Measurements from ENCODE around the gene CHD5. TPM values are rescaled to one million over a fixed set of nuclear protein-coding genes. Genes with fewer than 3 reads are reported as not detected.

Gene CHD5
- total RNA-seq, 1 experiment from 2014 or later: 1.6 TPM

DNA sequence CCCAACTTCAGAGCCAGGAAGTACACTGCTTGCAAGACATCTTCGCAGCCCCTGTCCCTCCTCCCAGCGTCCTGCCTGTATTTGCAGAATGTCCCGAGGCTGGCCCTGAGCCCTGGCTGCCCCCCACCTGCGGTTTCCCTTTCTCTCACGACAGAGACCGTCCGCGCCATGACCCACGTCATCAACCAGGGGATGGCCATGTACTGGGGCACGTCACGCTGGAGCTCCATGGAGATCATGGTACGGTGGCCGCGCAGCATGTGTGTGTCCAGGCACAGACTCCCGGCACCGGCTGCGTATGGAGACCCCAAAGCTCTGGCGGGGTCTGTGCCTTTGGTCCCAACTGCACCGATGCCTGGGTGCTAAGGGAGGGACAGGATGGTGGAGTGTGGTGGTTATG, 85.9 kb downstream of the CHD5 start:
- Histone ChIP-seq H3K14ac (ENCODE audit: insufficient read depth, low read length) (no peak overlapping the region; the same call in 1 of the 2 replicates), H3K27ac (ENCODE audit: insufficient read length, low read depth, low read length) (no peak overlapping the region), H4K8ac (replicated peaks; ENCODE audit: insufficient read length, low read depth, low read length) (no peak overlapping the region), H3K23ac (ENCODE audit: insufficient read length, low read depth, low read length) (no peak overlapping the region), H4K91ac (ENCODE audit: insufficient read length, low read depth, low read length) (no peak overlapping the region), H3K18ac (ENCODE audit: insufficient read length, low read depth, low read length) (no peak overlapping the region), H3K9ac (ENCODE audit: extremely low read depth, insufficient read length, low read length) (no peak overlapping the region), H2BK20ac (ENCODE audit: low read depth, low read length, poor library complexity, severe bottlenecking) (no peak overlapping the region), H3K9me3 (ENCODE audit: control insufficient read depth, low read depth, low read length) (no peaks in the 10 kb centered on the region), H3K4ac (ENCODE audit: low read depth, low read length) (no peak overlapping the region), H2AK5ac (ENCODE audit: insufficient read length, low read length) (no peak overlapping the region), H3K56ac (ENCODE audit: insufficient read length, low read depth, low read length) (no peak overlapping the region), H3K4me1 (ENCODE audit: insufficient read depth, low read length) (no peaks in the 10 kb centered on the region), H3K23me2 (ENCODE audit: insufficient read length, low read depth, low read length, poor library complexity, severe bottlenecking) (no peaks in the 10 kb centered on the region), H3K4me2 (ENCODE audit: insufficient read depth, insufficient read length, low read length) (no peak overlapping the region), H2BK15ac (ENCODE audit: low read depth, low read length) (no peak overlapping the region), H2AFZ (ENCODE audit: low read length) (no peak overlapping the region), H4K20me1 (ENCODE audit: control insufficient read depth, insufficient read depth, insufficient read length) (no peaks in the 10 kb centered on the region), H2BK5ac (ENCODE audit: insufficient read length, low read length) (no peak overlapping the region), H2BK12ac (ENCODE audit: insufficient read length, low read depth, low read length) (no peak overlapping the region), H3T11ph (ENCODE audit: low read length) (no peak overlapping the region), H3K79me2 (ENCODE audit: insufficient read depth, low read length) (no peaks in the 10 kb centered on the region), H2BK120ac (ENCODE audit: low read depth, low read length, poor library complexity, severe bottlenecking) (no peak overlapping the region), H3K79me1 (ENCODE audit: insufficient read depth, low read depth, low read length, poor library complexity, severe bottlenecking) (no peaks in the 10 kb centered on the region), H4K5ac (ENCODE audit: insufficient read length, low read depth, low read length) (no peak overlapping the region), H3K27me3 (ENCODE audit: insufficient read depth, low read length) (no peaks in the 10 kb centered on the region; the same call in 1 of the 2 replicates)
- no peak overlapping the region for H3K27ac Mint-ChIP-seq
- H3K36me3 Mint-ChIP-seq (ENCODE audit: insufficient read depth in 1 of 3, low read depth in 3 of 3): no peaks in the 10 kb centered on the region
- no peak for TF ChIP-seq CTCF (conservative IDR thresholded peaks at IDR 0.05)
- DNase-seq: no peak
- H3K4me3 Mint-ChIP-seq: no peak overlapping the region
- H3K9me3 Mint-ChIP-seq: no peaks in the 10 kb centered on the region; a peak in 1 of 5 replicates
- H3K27me3 Mint-ChIP-seq (ENCODE audit: low read depth): no peaks in the 10 kb centered on the region
- peaks cover 0 to 4% of the 10 kb centered on the region in 2 experiments; a peak in 1 of 4 replicates for H3K4me1 Mint-ChIP-seq
- no CpG with 5 or more reads among the region's 19 CpGs for WGBS (ENCODE audit: extremely low coverage, insufficient read length, low lambda C conversion rate)
